K562 (cell line): ENCODE results near the gene ETDB. TPM values are rescaled to one million over a fixed set of nuclear protein-coding genes. Genes with fewer than 3 reads are reported as not detected.

Source experiments
- ATAC-seq: fragments of 200-7000 bp; cut with Tn5 transposase; 3 replicates; pipeline ENCODE4 v1.9.1; 2020; ENCODE audit warnings: moderate library complexity
- BruUV-seq: library from RNA; stranded (reverse); fragments of 400-500 nt; replicated peaks from 2 replicates; lab custom pipeline; 2021; lab: Mats Ljungman, UMichigan
- CTCF ChIA-PET: fragments of 300-600 bp; formaldehyde crosslinking; extraction: SDS; loops from one replicate; lab custom pipeline; 2021; ENCODE audit warnings: low intra/inter-chr PET ratio; lab: Yijun Ruan, JAX
- POLR2A ChIA-PET: fragments of 300-600, 350-650 bp; sonication (Branson Sonifier 250); formaldehyde crosslinking; extraction: SDS; loops from one replicate; lab custom pipeline; 2021; ENCODE audit warnings: antibody characterized with exemption, inconsistent platforms; lab: Yijun Ruan, JAX
- DNase-seq, 4 experiments: peaks; one replicate each; pipeline versions ENCODE4 v3.0.0 to v3.0.0-alpha.2; 2011 to 2018; ENCODE audit warnings: low spot score in 3 of 4, mixed read lengths in 3 of 4; ENCODE audit errors: extremely low read depth in 1 of 4
- FAIRE-seq: peaks from 2 replicates; lab custom pipeline; 2011; peaks lifted over from hg19 to GRCh38; lab: Jason Lieb, UNC
- H2AFZ ChIP-seq: 2 replicates; pipeline ENCODE4 v1.6.0; 2011; ENCODE audit warnings: low read depth, low read length, control low read depth, inconsistent platforms
- H3K27ac ChIP-seq: fragments of 200-600 bp; 3 replicates; pipeline ENCODE4 v1.8.0; 2011; ENCODE audit warnings: low read depth, mild to moderate bottlenecking, control low read depth, inconsistent platforms, low read length, moderate library complexity, mixed read lengths; ENCODE audit errors: extremely low read depth
- H3K27me3 ChIP-seq, 2 experiments: fragments of 300-600 bp in 1 of 2; 2 replicates in 1 of 2; 3 replicates in 1 of 2; pipeline versions ENCODE4 v1.6.0 to v1.8.0; 2011; ENCODE audit warnings: inconsistent platforms in 2 of 2, low read length in 2 of 2, mild to moderate bottlenecking in 1 of 2, mixed read lengths in 1 of 2, moderate library complexity in 1 of 2; ENCODE audit not compliant: control insufficient read depth in 2 of 2, insufficient read depth in 2 of 2
- H3K36me3 ChIP-seq: fragments of 300-600 bp; 3 replicates; pipeline ENCODE4 v1.8.0; 2011; ENCODE audit warnings: mild to moderate bottlenecking, low read length, inconsistent platforms; ENCODE audit not compliant: control insufficient read depth, insufficient read depth
- H3K4me1 ChIP-seq, 2 experiments: fragments of 200-600 bp in 1 of 2; replicated peaks in 1 of 2; 2 replicates in 1 of 2; 3 replicates in 1 of 2; pipeline versions ENCODE4 v1.5.1 to v1.8.0; 2011; ENCODE audit warnings: inconsistent platforms in 2 of 2, low read length in 2 of 2, mild to moderate bottlenecking in 1 of 2, mixed read lengths in 1 of 2, moderate library complexity in 1 of 2; ENCODE audit not compliant: control insufficient read depth in 2 of 2, insufficient read depth in 2 of 2
- H3K4me2 ChIP-seq: 2 replicates; pipeline ENCODE4 v1.6.1; 2011; ENCODE audit warnings: low read length, control low read depth, inconsistent platforms, mixed read lengths; ENCODE audit not compliant: insufficient read depth
- H3K4me3 ChIP-seq: fragments of 200-600 bp; sonication (generic), shearing (Covaris generic); 2 replicates; pipeline ENCODE4 v1.5.1; 2016; ENCODE audit warnings: control low read depth, inconsistent platforms
- H3K79me2 ChIP-seq: fragments of 200-600 bp; 3 replicates; pipeline ENCODE4 v1.8.0; 2011; ENCODE audit warnings: low read length, inconsistent platforms; ENCODE audit not compliant: control insufficient read depth, insufficient read depth
- H3K9ac ChIP-seq, 2 experiments: 2 replicates each; pipeline versions ENCODE4 v1.6.0 to v1.6.1; 2011; ENCODE audit warnings: low read depth in 2 of 2, low read length in 2 of 2, control low read depth in 1 of 2, inconsistent platforms in 1 of 2, mild to moderate bottlenecking in 1 of 2, mixed read lengths in 1 of 2; ENCODE audit not compliant: insufficient read depth in 1 of 2
- H3K9me1 ChIP-seq: one replicate; pipeline ENCODE4 v1.6.0; 2011; ENCODE audit warnings: inconsistent platforms, mild to moderate bottlenecking, low read length, moderate library complexity; ENCODE audit not compliant: control insufficient read depth, insufficient read depth
- H3K9me3 ChIP-seq: replicated peaks from 2 replicates; pipeline ENCODE4 v1.5.1; 2011; ENCODE audit warnings: low read depth, low read length, inconsistent platforms; ENCODE audit not compliant: control insufficient read depth, insufficient read depth
- H4K20me1 ChIP-seq: replicated peaks from 2 replicates; pipeline ENCODE4 v1.6.1; 2011; ENCODE audit warnings: low read length, inconsistent platforms, mixed read lengths; ENCODE audit not compliant: control insufficient read depth, insufficient read depth
- EHMT2 ChIP-seq: fragments of 450-650 bp; IDR thresholded peaks from 2 replicates; pipeline ENCODE4 v1.6.1; 2018; ENCODE audit warnings: antibody characterized with exemption
- ZBTB1 ChIP-seq: sonication (generic); formaldehyde crosslinking; IDR thresholded peaks from 2 replicates; pipeline ENCODE4 v1.8.1; 2023; ENCODE audit warnings: missing genetic modification reagents, low read depth, mild to moderate bottlenecking, borderline replicate concordance
- ZNF232 ChIP-seq: sonication (generic); formaldehyde crosslinking; IDR thresholded peaks from 2 replicates; pipeline ENCODE4 v1.8.0; 2022; ENCODE audit warnings: mild to moderate bottlenecking, missing genetic modification reagents
- WGBS: fragments of 100-300 bp; shearing (Covaris generic); methylation state at CpG from one replicate; pipeline ENCODE4 v1.1.6; 2016; ENCODE audit warnings: low coverage, mixed read lengths; ENCODE audit not compliant: insufficient coverage; ENCODE audit errors: missing lambda C conversion rate; 5-methylcytosine and 5-hydroxymethylcytosine counted together
- in situ Hi-C: fragments of 300-500 bp; cut with MboI; formaldehyde crosslinking; loops from 4 replicates; pipeline ENCODE4 v1.15.0; 2018; ENCODE audit warnings: inconsistent platforms, mixed read lengths
- intact Hi-C: fragments of 100-400 bp; cut with micrococcal nuclease; formaldehyde crosslinking; loops from 2 replicates; pipeline ENCODE4 v1.14.2; 2022
- polyA plus RNA-seq, 8 experiments: library from polyadenylated mRNA; depleted of rRNA in 4 of 8; stranded (reverse) in 5 of 8; unstranded in 3 of 8; fragments of >200 nt; fragmentation: Nextera tagmentation in 2 of 8; fragmentation: Illumina TruSeq in 1 of 8; extraction: Ambion mirVana in 2 of 8; extraction: Trizol in 1 of 8; gene quantifications; 2 replicates each; pipeline versions ENCODE4 v1.2.1 to v1.2.3, GENCODE V29; 2011 to 2014; ENCODE audit warnings: inconsistent platforms in 1 of 8, missing spikeins in 1 of 8
- total RNA-seq, 7 experiments: library from RNA; depleted of rRNA in 6 of 7; stranded (reverse); fragments of >200 nt in 6 of 7; fragmentation: Illumina TruSeq in 2 of 7; extraction: Trizol in 2 of 7; gene quantifications; 2 replicates each; pipeline versions ENCODE4 v1.2.1 to v1.2.3, GENCODE V29; 2011 to 2021; ENCODE audit warnings: low replicate concordance in 1 of 7
- TF ChIP-seq, protein P1 (sequence below): fragments of 250-450 bp; sonication (Bioruptor Pico); IDR thresholded peaks from 2 replicates; pipeline ENCODE4 v1.4.0; 2020; ENCODE audit warnings: borderline replicate concordance
- TF ChIP-seq, protein P2 (sequence below): sonication (generic); formaldehyde crosslinking; IDR thresholded peaks from 2 replicates; pipeline ENCODE4 v1.8.0; 2023; ENCODE audit warnings: mild to moderate bottlenecking, missing genetic modification reagents

Gene ETDB
- total and polyA plus RNA-seq, 9 of the 15 experiments (the other 6 are each of a cell fraction or from before 2014, with no cell fraction given) = not detected

DNA sequence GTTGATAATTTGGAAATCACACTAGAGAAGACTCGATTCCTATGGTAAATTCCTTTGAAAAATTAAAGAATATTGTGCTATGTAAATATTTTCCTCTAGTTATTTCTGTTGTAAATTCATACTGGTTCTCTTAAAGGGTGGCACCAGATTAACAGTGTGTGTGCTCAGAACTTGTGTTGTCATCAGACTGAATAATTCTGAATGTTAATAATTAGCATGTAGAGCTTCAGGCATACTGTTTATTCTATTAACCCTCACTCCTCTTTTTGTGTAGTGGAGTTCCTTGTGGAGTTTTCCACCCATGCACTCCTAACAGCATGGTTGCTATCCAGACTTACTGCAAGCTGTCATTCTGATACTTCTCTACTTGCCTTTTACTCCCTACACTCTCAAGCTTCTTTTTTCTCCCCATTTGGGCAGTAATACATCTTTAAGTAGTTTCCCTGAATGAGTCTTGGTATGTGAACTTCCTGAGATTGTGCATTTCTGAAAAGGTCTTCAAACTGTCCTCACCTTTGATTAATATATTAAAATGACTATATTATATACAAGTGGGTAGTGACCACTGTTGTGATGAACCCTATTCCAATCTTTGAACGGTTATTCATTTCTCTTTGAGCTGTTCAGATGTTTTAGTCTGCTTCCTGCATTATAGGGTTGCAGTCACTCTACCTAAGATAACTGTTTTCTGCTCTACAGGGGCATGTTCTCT lies 38.5 kb downstream of the ETDB start:
- Histone ChIP-seq H3K79me2 (no peaks in the 10 kb centered on the region), H2AFZ (no peak overlapping the region), H3K27me3 (no peaks in the 10 kb centered on the region; a peak in 2 of 5 replicates), H4K20me1 (no peaks in the 10 kb centered on the region), H3K9ac (no peak overlapping the region), H3K9me1 (no peaks in the 10 kb centered on the region), H3K9me3 (no peaks in the 10 kb centered on the region), H3K36me3 (no peaks in the 10 kb centered on the region), H3K4me3 (no peak overlapping the region), H3K4me2 (no peak overlapping the region), H3K27ac (no peak overlapping the region), H3K4me1 (no peaks in the 10 kb centered on the region)
- TF ChIP-seq ZNF232 (CRISPR knock-in tag) (no peak), ZBTB1 (CRISPR knock-in tag) (no peak), EHMT2 (no peak)
- TF ChIP-seq, protein P1, sequence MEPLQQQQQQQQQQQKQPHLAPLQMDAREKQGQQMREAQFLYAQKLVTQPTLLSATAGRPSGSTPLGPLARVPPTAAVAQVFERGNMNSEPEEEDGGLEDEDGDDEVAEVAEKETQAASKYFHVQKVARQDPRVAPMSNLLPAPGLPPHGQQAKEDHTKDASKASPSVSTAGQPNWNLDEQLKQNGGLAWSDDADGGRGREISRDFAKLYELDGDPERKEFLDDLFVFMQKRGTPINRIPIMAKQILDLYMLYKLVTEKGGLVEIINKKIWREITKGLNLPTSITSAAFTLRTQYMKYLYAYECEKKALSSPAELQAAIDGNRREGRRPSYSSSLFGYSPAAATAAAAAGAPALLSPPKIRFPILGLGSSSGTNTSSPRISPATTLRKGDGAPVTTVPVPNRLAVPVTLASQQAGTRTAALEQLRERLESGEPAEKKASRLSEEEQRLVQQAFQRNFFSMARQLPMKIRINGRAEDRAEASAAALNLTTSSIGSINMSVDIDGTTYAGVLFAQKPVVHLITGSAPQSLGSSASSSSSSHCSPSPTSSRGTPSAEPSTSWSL (CRISPR knock-in tag) = no peak
- TF ChIP-seq, protein P2, sequence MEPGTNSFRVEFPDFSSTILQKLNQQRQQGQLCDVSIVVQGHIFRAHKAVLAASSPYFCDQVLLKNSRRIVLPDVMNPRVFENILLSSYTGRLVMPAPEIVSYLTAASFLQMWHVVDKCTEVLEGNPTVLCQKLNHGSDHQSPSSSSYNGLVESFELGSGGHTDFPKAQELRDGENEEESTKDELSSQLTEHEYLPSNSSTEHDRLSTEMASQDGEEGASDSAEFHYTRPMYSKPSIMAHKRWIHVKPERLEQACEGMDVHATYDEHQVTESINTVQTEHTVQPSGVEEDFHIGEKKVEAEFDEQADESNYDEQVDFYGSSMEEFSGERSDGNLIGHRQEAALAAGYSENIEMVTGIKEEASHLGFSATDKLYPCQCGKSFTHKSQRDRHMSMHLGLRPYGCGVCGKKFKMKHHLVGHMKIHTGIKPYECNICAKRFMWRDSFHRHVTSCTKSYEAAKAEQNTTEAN (CRISPR knock-in tag) = no peak
- in situ Hi-C loops (no loop called here), intact Hi-C loops (no loop called here)
- FAIRE-seq = no peak
- WGBS = 0% methylated on average over 2 of the region's 2 CpGs
- BruUV-seq = no TSS peak
- ATAC-seq = no peak
- ChIA-PET CTCF (no interaction called here), POLR2A (interaction anchor here (0.6 to 0.9 kb wide), 3 partner anchors 14 to 575 kb away, joined by 3 read pairs; no protein-coding TSS in a partner anchor)
- DNase-seq = no peak

Other genes starting within 250 kb of the ETDB start
Only the 7 nearest of the 11 such genes appear.
- 16.4 and 18.2 TPM in 2 replicates for gene SMIM10, start 129.5 kb downstream of the ETDB start, total RNA-seq (2014; rRNA removed)
- 16.8 and 17.5 TPM in 2 replicates for gene SMIM10, start 129.5 kb downstream of the ETDB start, total RNA-seq (2014; rRNA removed; fragmentation: Illumina TruSeq; extraction: Trizol)
- gene SMIM10, start 129.5 kb downstream of the ETDB start, total RNA-seq (2015; rRNA removed; fragmentation: Illumina TruSeq; extraction: Trizol) = 21.6 and 25.3 TPM in 2 replicates
- 8.3 and 8.5 TPM in 2 replicates for gene SMIM10, start 129.5 kb downstream of the ETDB start, total RNA-seq (2021)
- gene SMIM10, start 129.5 kb downstream of the ETDB start, polyA plus RNA-seq (2011; rRNA removed) = 4.8 and 11.0 TPM in 2 replicates
- 16.0 and 21.9 TPM in 2 replicates for gene SMIM10, start 129.5 kb downstream of the ETDB start, polyA plus RNA-seq (2014; fragmentation: Illumina TruSeq; extraction: Trizol)
- 1 to 10 TPM; 2.1 to 4.2 TPM for gene SMIM10, start 129.5 kb downstream of the ETDB start, polyA plus RNA-seq (2014; fragmentation: Nextera tagmentation; extraction: Ambion mirVana)
- gene SMIM10, start 129.5 kb downstream of the ETDB start, polyA plus RNA-seq (2014; rRNA removed) = 21.8 and 23.0 TPM in 2 replicates
- 0.08 TPM in 1 of 2 replicates, not detected in the other for gene RTL8B, start 98.0 kb downstream of the ETDB start, total RNA-seq (2014; rRNA removed)
- gene RTL8B, start 98.0 kb downstream of the ETDB start, total RNA-seq (2014; rRNA removed; fragmentation: Illumina TruSeq; extraction: Trizol) = not detected in 2 replicates
- 0.07 and 0.08 TPM in 2 replicates for gene RTL8B, start 98.0 kb downstream of the ETDB start, total RNA-seq (2015; rRNA removed; fragmentation: Illumina TruSeq; extraction: Trizol)
- gene RTL8B, start 98.0 kb downstream of the ETDB start, total RNA-seq (2021) = 0.07 and 0.20 TPM in 2 replicates
- 0.03 TPM in 1 of 2 replicates, not detected in the other for gene RTL8B, start 98.0 kb downstream of the ETDB start, polyA plus RNA-seq (2011; rRNA removed)
- 0.11 TPM in 1 of 2 replicates, not detected in the other for gene RTL8B, start 98.0 kb downstream of the ETDB start, polyA plus RNA-seq (2014; fragmentation: Illumina TruSeq; extraction: Trizol)
- gene RTL8B, start 98.0 kb downstream of the ETDB start, polyA plus RNA-seq (2014; fragmentation: Nextera tagmentation; extraction: Ambion mirVana) = under 1 TPM in 1 of 2 experiments, not detected in 1; 0.03 TPM
- 0.24 and 0.27 TPM in 2 replicates for gene RTL8B, start 98.0 kb downstream of the ETDB start, polyA plus RNA-seq (2014; rRNA removed)
- gene RTL8C, start 88.2 kb downstream of the ETDB start, total RNA-seq (2014; rRNA removed) = 24.9 and 39.0 TPM in 2 replicates
- gene RTL8C, start 88.2 kb downstream of the ETDB start, total RNA-seq (2014; rRNA removed; fragmentation: Illumina TruSeq; extraction: Trizol) = 20.0 and 22.9 TPM in 2 replicates
- gene RTL8C, start 88.2 kb downstream of the ETDB start, total RNA-seq (2015; rRNA removed; fragmentation: Illumina TruSeq; extraction: Trizol) = 20.6 and 22.4 TPM in 2 replicates
- 67.5 and 67.8 TPM in 2 replicates for gene RTL8C, start 88.2 kb downstream of the ETDB start, total RNA-seq (2021)
- gene RTL8C, start 88.2 kb downstream of the ETDB start, polyA plus RNA-seq (2011; rRNA removed) = 22.9 and 48.6 TPM in 2 replicates
- gene RTL8C, start 88.2 kb downstream of the ETDB start, polyA plus RNA-seq (2014; fragmentation: Illumina TruSeq; extraction: Trizol) = 44.7 and 60.2 TPM in 2 replicates
- gene RTL8C, start 88.2 kb downstream of the ETDB start, polyA plus RNA-seq (2014; fragmentation: Nextera tagmentation; extraction: Ambion mirVana) = 10 to 100 TPM; 17.0 to 20.5 TPM
- gene RTL8C, start 88.2 kb downstream of the ETDB start, polyA plus RNA-seq (2014; rRNA removed) = 36.4 and 49.0 TPM in 2 replicates
- 13.2 and 15.9 TPM in 2 replicates for gene RTL8A, start 68.4 kb downstream of the ETDB start, total RNA-seq (2014; rRNA removed)
- 8.1 and 10.1 TPM in 2 replicates for gene RTL8A, start 68.4 kb downstream of the ETDB start, total RNA-seq (2014; rRNA removed; fragmentation: Illumina TruSeq; extraction: Trizol)
- 17.9 and 18.9 TPM in 2 replicates for gene RTL8A, start 68.4 kb downstream of the ETDB start, total RNA-seq (2015; rRNA removed; fragmentation: Illumina TruSeq; extraction: Trizol)
- 36.5 and 42.6 TPM in 2 replicates for gene RTL8A, start 68.4 kb downstream of the ETDB start, total RNA-seq (2021)
- 24.4 and 36.0 TPM in 2 replicates for gene RTL8A, start 68.4 kb downstream of the ETDB start, polyA plus RNA-seq (2011; rRNA removed)
- 95.1 and 98.7 TPM in 2 replicates for gene RTL8A, start 68.4 kb downstream of the ETDB start, polyA plus RNA-seq (2014; fragmentation: Illumina TruSeq; extraction: Trizol)
- gene RTL8A, start 68.4 kb downstream of the ETDB start, polyA plus RNA-seq (2014; fragmentation: Nextera tagmentation; extraction: Ambion mirVana) = 10 to 100 TPM; 23.7 to 30.3 TPM
- 36.2 and 62.4 TPM in 2 replicates for gene RTL8A, start 68.4 kb downstream of the ETDB start, polyA plus RNA-seq (2014; rRNA removed)
- 0.16 and 0.64 TPM in 2 replicates for gene SMIM10L2B, start 21.8 kb downstream of the ETDB start, total RNA-seq (2014; rRNA removed)
- gene SMIM10L2B, start 21.8 kb downstream of the ETDB start, total RNA-seq (2014; rRNA removed; fragmentation: Illumina TruSeq; extraction: Trizol) = 0.13 and 0.18 TPM in 2 replicates
- 0.18 and 0.19 TPM in 2 replicates for gene SMIM10L2B, start 21.8 kb downstream of the ETDB start, total RNA-seq (2015; rRNA removed; fragmentation: Illumina TruSeq; extraction: Trizol)
- gene SMIM10L2B, start 21.8 kb downstream of the ETDB start, total RNA-seq (2021) = 0.22 and 0.47 TPM in 2 replicates
- 0.04 and 0.11 TPM in 2 replicates for gene SMIM10L2B, start 21.8 kb downstream of the ETDB start, polyA plus RNA-seq (2011; rRNA removed)
- gene SMIM10L2B, start 21.8 kb downstream of the ETDB start, polyA plus RNA-seq (2014; fragmentation: Illumina TruSeq; extraction: Trizol) = 0.27 and 0.30 TPM in 2 replicates
- gene SMIM10L2B, start 21.8 kb downstream of the ETDB start, polyA plus RNA-seq (2014; fragmentation: Nextera tagmentation; extraction: Ambion mirVana) = under 1 TPM in 1 of 2 experiments, not detected in 1; 0.03 TPM
- gene SMIM10L2B, start 21.8 kb downstream of the ETDB start, polyA plus RNA-seq (2014; rRNA removed) = 0.20 and 0.38 TPM in 2 replicates
- 65.5 and 66.5 TPM in 2 replicates for gene CT55, start 50.9 kb upstream of the ETDB start, total RNA-seq (2014; rRNA removed)
- 73.2 and 75.8 TPM in 2 replicates for gene CT55, start 50.9 kb upstream of the ETDB start, total RNA-seq (2014; rRNA removed; fragmentation: Illumina TruSeq; extraction: Trizol)
- gene CT55, start 50.9 kb upstream of the ETDB start, total RNA-seq (2015; rRNA removed; fragmentation: Illumina TruSeq; extraction: Trizol) = 72.9 and 79.0 TPM in 2 replicates
- 50.9 and 52.8 TPM in 2 replicates for gene CT55, start 50.9 kb upstream of the ETDB start, total RNA-seq (2021)
- gene CT55, start 50.9 kb upstream of the ETDB start, polyA plus RNA-seq (2011; rRNA removed) = 23.1 and 48.5 TPM in 2 replicates
- 58.5 and 68.5 TPM in 2 replicates for gene CT55, start 50.9 kb upstream of the ETDB start, polyA plus RNA-seq (2014; fragmentation: Illumina TruSeq; extraction: Trizol)
- 10 to 100 TPM; 77.8 to 98.9 TPM for gene CT55, start 50.9 kb upstream of the ETDB start, polyA plus RNA-seq (2014; fragmentation: Nextera tagmentation; extraction: Ambion mirVana)
- gene CT55, start 50.9 kb upstream of the ETDB start, polyA plus RNA-seq (2014; rRNA removed) = 73.8 and 82.3 TPM in 2 replicates
- not detected in 2 replicates for gene ETDA, start 131.5 kb upstream of the ETDB start, total RNA-seq (2014; rRNA removed)
- not detected in 2 replicates for gene ETDA, start 131.5 kb upstream of the ETDB start, total RNA-seq (2014; rRNA removed; fragmentation: Illumina TruSeq; extraction: Trizol)
- not detected in 2 replicates for gene ETDA, start 131.5 kb upstream of the ETDB start, total RNA-seq (2015; rRNA removed; fragmentation: Illumina TruSeq; extraction: Trizol)
- gene ETDA, start 131.5 kb upstream of the ETDB start, total RNA-seq (2021) = not detected in 2 replicates
- gene ETDA, start 131.5 kb upstream of the ETDB start, polyA plus RNA-seq (2011; rRNA removed) = not detected in 2 replicates
- gene ETDA, start 131.5 kb upstream of the ETDB start, polyA plus RNA-seq (2014; fragmentation: Illumina TruSeq; extraction: Trizol) = not detected in 2 replicates
- gene ETDA, start 131.5 kb upstream of the ETDB start, polyA plus RNA-seq (2014; fragmentation: Nextera tagmentation; extraction: Ambion mirVana) = not detected
- not detected in 2 replicates for gene ETDA, start 131.5 kb upstream of the ETDB start, polyA plus RNA-seq (2014; rRNA removed)